ENCODE results near the gene ANO1. TPM values are rescaled to one million over a fixed set of nuclear protein-coding genes. Genes with fewer than 3 reads are reported as not detected.
A peak's percentile ranks its signal among the peaks of the same experiment; 100 is the strongest.

ANO1 gene
- total RNA-seq, 2 donors from 2014 or later: 15.9 to 25.6 TPM

DNA sequence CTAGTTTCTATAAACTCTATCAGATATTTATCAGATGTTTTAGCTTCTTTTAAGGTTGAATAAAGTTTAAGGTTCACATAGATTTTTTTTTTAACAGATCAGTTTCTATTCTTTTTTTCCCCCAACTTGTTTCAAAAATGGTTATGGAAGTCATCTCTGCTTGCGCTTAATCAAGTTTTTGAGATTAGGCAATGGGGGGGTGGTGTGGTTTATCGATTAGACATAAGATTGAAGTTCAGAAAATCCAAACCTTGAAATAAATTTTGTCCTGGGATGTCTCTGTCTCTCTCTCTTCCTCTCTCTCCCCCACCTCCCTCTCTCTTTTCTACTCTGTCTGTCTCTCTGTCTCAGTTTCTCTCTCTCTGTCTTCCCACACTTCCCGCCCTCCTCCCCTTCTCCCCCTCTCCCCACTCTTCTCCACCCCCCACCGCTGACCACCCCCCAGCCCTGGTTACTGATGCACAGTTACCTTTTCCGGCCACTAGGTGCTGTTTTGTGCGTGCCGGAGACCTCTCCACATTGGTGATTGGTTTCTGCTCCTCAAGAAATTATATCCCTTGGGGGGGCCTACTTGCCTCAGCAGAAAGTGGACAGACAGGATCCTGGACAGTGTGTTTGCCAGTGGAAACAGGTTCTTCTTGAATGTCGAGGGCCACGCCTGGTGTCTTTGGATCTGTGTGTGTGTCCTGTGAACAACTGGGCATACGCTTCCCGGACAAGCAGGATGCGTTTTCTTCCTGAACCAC is 29.7 kb upstream of the ANO1 start:
- peak; percentile 30 to 47 for DNase-seq
- intact Hi-C loops (cut with DNase I, micrococcal nuclease): no loop called here

GRCh38 chr11:70049045-70049444 is 29.1 kb upstream of the ANO1 start:
- ATAC-seq (no peak), DNase-seq (no peak)
- intact Hi-C loops (cut with DNase I, micrococcal nuclease): no loop called here

More for the DNA sequence above, 29.7 kb upstream of the ANO1 start:
- ATAC-seq: peak; percentile 84

GRCh38 chr11:70050243-70050642 is 27.9 kb upstream of the ANO1 start:
- ATAC-seq: peak; percentile 35
- no peak for DNase-seq
- intact Hi-C loops (cut with DNase I, micrococcal nuclease): no loop called here

GRCh38 chr11:70054004-70054403 is 24.1 kb upstream of the ANO1 start:
- ATAC-seq: no peak
- intact Hi-C loops (cut with DNase I, micrococcal nuclease): no loop called here
- DNase-seq: no peak

DNA sequence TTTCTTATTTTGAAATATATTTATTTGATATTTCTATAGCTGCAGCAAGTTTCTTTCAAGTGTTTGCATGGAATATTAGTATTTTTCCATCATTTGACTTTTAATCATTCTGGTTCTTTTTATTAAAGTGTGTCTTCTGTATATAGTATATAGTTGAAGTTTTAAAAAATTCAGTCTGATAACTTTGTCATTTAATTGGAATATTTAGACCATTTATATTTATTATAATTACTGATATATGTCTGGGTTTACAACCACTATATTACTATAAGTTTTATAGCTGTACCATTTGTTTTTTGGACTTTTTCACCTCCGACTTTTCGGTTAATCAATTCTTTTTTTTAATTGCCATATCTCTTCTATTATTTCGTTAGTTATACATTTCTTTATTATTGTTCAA is 22.7 kb upstream of the ANO1 start:
- intact Hi-C loops (cut with DNase I, micrococcal nuclease): no loop called here
- DNase-seq (no peak), ATAC-seq (no peak)

GRCh38 chr11:70057080-70057479 is 21.0 kb upstream of the ANO1 start:
- peak; percentile 40 for ATAC-seq
- intact Hi-C loops (cut with DNase I, micrococcal nuclease): no loop called here
- DNase-seq: no peak

DNA sequence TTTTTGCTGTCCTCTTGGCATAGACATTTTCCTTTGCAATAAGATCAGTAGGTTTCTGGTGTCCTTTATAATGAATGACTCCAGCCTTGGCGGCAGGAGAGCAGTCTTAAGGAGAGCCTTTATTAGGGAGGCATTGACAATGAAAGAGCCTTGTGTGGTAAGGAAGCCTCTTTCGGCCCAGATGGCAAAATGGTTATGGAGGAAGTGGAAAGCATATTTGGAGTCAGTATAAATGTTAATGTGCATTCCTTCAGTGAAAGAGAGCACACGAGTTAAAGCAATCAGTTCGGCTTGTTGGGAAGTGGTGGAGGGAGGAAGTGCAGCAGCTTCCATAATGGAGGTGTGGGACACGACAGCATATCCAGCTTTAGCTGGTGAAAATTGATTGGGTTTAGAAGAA is 18.1 kb upstream of the ANO1 start:
- intact Hi-C loops (cut with DNase I, micrococcal nuclease): no loop called here
- DNase-seq (no peak), ATAC-seq (no peak)

DNA sequence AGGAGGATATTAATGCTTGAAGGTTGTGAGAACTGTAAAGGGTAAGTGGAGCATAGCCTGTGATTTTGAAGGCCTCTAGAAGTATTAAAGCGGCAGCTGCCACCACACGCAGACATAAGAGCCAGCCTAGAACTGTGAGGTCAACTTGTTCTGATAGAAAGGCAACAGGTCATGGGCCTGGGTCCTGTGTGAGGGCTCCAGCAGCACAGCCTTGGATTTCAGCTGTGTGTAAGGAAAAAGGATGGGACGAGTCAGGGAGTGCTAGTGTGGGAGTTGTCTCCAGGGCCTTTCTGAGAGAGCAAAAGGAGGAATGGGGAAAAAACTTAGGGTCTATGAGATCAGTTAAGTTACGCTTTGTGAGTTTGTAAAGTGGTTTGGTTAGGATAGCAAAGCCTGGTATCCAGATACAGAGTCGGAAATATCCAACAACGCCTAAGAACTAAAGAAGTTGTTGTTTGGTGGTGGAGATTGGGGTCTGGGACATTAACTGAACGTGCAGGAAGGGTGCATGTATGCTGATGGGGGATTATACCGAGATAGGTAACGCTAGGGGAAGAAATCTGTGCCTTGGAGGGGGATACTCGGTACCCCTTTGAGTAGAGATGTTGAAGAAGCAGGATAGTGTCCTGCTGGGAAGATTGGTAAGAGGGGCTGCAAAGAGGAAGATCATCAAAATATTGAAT is 17.4 kb upstream of the ANO1 start:
- DNase-seq (no peak), ATAC-seq (no peak)
- intact Hi-C loops (cut with DNase I, micrococcal nuclease): no loop called here

DNA sequence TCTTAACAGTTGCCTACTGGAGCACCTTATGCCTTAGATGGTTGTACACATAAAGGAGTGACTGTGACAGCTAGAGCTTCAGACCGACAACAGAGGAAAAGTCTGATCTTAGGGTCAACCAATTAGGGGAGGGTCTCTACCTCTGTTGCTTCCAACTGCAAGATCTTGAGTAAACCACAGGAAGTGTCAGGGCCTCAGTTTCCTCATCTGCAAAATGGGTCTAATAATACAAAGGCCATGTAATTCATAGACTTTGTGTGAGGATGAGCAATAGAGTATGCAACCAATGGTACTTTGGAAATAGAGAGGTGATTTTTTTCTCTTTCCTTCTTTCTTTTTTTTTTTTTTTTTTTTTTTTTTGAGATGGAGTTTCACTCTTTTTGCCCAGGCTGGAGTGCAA is 16.4 kb upstream of the ANO1 start:
- intact Hi-C loops (cut with DNase I, micrococcal nuclease): no loop called here
- no peak for DNase-seq

DNA sequence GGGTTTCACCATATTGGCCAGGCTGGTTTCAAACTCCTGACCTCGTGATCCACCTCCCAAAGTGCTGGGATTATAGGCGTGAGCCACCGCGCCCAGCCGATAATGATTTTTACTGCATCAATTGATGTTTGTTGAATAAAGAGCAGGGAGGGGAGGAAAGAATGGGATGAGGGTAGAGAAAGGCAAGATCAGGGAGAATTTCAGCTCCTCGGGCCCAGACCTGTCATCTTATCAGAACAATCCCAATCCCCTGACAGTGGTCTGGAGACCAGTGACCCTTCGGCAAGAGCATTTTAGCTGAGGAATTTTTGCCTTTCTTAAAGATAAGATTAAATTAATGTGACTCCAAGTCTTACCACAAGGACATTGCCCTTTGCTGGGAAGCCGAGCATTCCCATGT is 15.0 kb upstream of the ANO1 start:
- DNase-seq: no peak
- intact Hi-C loops (cut with DNase I, micrococcal nuclease): no loop called here
- ATAC-seq: no peak

More for the DNA sequence above, 16.4 kb upstream of the ANO1 start:
- ATAC-seq: no peak

GRCh38 chr11:70063555-70063954 is 14.6 kb upstream of the ANO1 start:
- DNase-seq (no peak), ATAC-seq (no peak)
- intact Hi-C loops (cut with DNase I, micrococcal nuclease): no loop called here

DNA sequence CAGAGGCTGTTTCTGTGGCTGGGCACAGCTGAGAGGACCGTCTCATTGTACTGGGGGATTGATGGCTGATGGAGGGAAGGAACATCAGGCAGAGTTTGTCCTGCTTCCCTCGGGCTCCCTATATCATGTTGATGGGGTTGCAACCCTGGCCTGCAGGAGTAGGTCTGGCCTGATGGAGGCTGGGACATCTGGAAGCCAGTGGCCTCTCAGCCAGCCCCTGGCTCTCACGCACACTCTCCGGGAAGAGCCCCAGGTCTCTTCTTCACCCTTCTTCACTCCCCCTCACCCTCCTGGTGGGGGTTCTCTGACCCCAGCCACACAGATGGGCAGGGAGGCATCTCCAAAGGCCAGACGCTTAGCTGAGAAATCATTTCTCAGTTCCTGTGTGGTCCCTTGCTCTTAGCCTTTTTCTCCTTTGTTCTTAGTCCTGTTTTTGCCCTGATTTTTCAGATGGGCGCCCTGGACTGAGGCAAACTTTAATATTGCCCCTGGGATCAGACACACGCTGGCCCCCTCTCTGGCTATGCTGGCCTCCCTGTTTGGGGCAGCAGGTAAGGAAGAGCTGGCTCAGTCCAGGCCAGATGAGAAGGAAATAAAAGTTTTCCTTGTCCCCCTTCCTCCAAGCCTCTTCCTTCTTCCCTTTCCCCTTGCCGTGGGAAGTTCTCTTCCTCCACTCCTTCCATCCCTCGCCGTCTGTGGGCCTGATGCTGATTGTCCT is 13.9 kb upstream of the ANO1 start:
- DNase-seq (no peak), ATAC-seq (no peak)
- intact Hi-C loops (cut with DNase I, micrococcal nuclease): no loop called here

DNA sequence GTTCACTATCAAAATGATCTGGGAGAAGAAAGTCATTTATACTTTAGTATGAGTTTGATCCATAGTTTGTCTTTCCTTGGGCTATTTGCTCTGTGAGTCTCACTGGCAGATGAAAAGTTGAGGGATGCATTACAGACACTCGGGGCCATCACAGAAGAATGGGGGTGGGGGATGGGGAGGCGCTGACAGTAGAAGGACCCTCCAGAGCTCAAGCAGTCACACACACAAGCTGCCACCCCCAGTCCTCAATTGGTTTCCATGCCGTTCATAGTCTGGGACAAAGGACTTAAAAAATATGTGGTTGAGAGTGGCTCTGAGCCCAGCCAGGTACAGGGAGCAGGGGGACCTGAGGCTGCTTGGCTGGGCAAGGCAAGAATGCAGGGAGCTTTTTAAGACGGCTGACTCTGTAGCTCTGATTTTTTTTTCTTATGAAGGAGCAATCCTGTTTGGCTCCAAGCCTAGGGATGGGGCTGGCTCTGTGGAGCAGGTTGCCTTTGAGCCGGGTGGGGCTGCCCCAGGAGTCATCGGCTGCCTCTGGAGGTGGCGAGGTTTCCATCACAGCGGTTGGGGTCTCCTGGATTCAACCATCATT is 13.3 kb upstream of the ANO1 start:
- intact Hi-C loops (cut with DNase I, micrococcal nuclease): no loop called here
- DNase-seq (no peak), ATAC-seq (peak; percentile 29)

- ATAC-seq (no peak), DNase-seq (no peak)
- intact Hi-C loops (cut with DNase I, micrococcal nuclease): no loop called here
Measured at GRCh38 chr11:70065318-70066135, 12.6 kb upstream of the ANO1 start.

DNA sequence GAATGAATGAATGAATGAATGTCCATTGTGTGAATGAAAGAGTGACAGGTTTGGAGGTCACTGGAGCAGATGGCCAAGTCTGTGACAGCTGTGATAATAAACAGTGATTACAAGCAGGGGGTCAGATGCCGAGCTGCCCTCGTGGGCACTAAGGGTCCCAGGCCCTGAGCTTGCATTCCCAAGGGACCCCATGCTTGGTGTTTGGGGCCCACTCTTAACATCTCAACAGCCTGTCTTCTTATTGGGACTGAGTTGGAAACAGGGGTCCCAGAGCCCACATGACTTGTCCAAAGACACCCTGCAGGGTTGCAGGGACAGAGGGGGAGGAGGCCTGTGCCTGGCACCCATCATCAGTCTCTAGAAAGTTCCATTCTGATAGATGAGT is 12.0 kb upstream of the ANO1 start:
- no peak for DNase-seq
- intact Hi-C loops (cut with DNase I, micrococcal nuclease): no loop called here
- no peak for ATAC-seq

DNA sequence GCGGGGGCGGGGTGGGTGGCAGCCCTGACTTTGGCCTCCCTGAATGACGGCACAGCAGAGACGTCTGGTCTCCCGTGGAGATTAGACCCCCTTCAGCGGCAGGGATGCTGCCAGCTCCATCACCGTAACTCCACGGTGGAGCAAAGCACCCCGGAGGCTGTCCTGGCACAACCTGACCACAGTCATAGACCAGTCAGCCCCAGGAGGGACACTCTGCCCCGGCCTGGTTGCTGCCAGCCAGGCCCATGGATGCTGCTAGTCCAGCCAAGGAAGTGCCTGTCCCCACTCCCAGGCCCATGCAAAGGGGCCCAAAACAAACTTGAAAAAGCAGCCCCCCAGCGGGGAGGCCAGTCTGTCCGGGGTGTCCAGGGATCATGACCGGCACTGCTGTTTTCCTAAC is 11.5 kb upstream of the ANO1 start:
- DNase-seq (no peak), ATAC-seq (no peak)
- intact Hi-C loops (cut with DNase I, micrococcal nuclease): no loop called here

- no peak for ATAC-seq
- intact Hi-C loops (cut with DNase I, micrococcal nuclease): no loop called here
- no peak for DNase-seq
Measured at GRCh38 chr11:70067036-70067435, 11.1 kb upstream of the ANO1 start.

GRCh38 chr11:70067591-70068341 is 10.4 kb upstream of the ANO1 start:
- intact Hi-C loops (cut with DNase I, micrococcal nuclease): no loop called here
- peak; percentile 56 for ATAC-seq
- DNase-seq: no peak

Data from left colon (tissue), 2 donors.